PC-3 (cell line): ENCODE measurements around the gene DDX46. TPM values are rescaled to one million over a fixed set of nuclear protein-coding genes. Genes with fewer than 3 reads are reported as not detected.

Source experiments
- ATAC-seq: fragments of 200-7000 bp; cut with Tn5 transposase; 2 replicates; pipeline ENCODE4 v1.9.1; 2020; ENCODE audit warnings: mild to moderate bottlenecking, moderate library complexity
- BruUV-seq: library from RNA; stranded (reverse); fragments of 400-500 nt; replicated peaks from 2 replicates; lab custom pipeline; 2021; lab: Mats Ljungman, UMichigan
- CTCF ChIA-PET: fragments of 300-600 bp; sonication (Branson Sonifier 250); formaldehyde crosslinking; loops from one replicate; lab custom pipeline; 2022; ENCODE audit warnings: antibody characterized with exemption; lab: Charles Lee
- POLR2A ChIA-PET: fragments of 300-600 bp; sonication (Branson Sonifier 250); formaldehyde crosslinking; loops from one replicate; lab custom pipeline; 2022; ENCODE audit warnings: antibody characterized with exemption; ENCODE audit not compliant: unreplicated experiment; lab: Charles Lee
- DNase-seq: peaks from one replicate; pipeline ENCODE4 v3.0.0-alpha.2; 2015
- H2AFZ ChIP-seq: fragments of 300-600 bp; sonication (generic); 2 replicates; pipeline ENCODE4 v1.6.0; 2016; ENCODE audit warnings: antibody characterized with exemption, low read length
- H3F3A ChIP-seq: fragments of 300-600 bp; sonication (generic); one replicate; pipeline ENCODE4 v1.6.0; 2017; ENCODE audit warnings: antibody characterized with exemption, low read length, control low read depth, mild to moderate bottlenecking; ENCODE audit not compliant: unreplicated experiment
- H3K27ac ChIP-seq: fragments of 300-600 bp; sonication (generic); 2 replicates; pipeline ENCODE4 v1.5.1; 2016; ENCODE audit warnings: mild to moderate bottlenecking, low read length
- H3K27me3 ChIP-seq: fragments of 300-600 bp; sonication (generic); 2 replicates; pipeline ENCODE4 v1.6.1; 2016; ENCODE audit warnings: low read length, mixed read lengths
- H3K36me3 ChIP-seq: fragments of 300-600 bp; sonication (generic); 2 replicates; pipeline ENCODE4 v1.6.1; 2016; ENCODE audit warnings: low read depth, mixed run types, low read length, mixed read lengths
- H3K4me1 ChIP-seq: fragments of 300-600 bp; sonication (generic); 2 replicates; pipeline ENCODE4 v1.5.1; 2016; ENCODE audit warnings: low read length; ENCODE audit not compliant: insufficient read depth
- H3K4me2 ChIP-seq: fragments of 300-600 bp; sonication (generic); 2 replicates; pipeline ENCODE4 v1.6.0; 2016; ENCODE audit warnings: low read length
- H3K4me3 ChIP-seq: fragments of 300-600 bp; sonication (generic); 2 replicates; pipeline ENCODE4 v1.5.1; 2016; ENCODE audit warnings: mild to moderate bottlenecking, low read length, mixed read lengths
- H3K79me2 ChIP-seq: fragments of 300-600 bp; sonication (generic); 2 replicates; pipeline ENCODE4 v1.6.1; 2017; ENCODE audit warnings: low read length, mixed read lengths
- H3K9ac ChIP-seq: fragments of 300-600 bp; sonication (generic); 2 replicates; pipeline ENCODE4 v1.6.0; 2016; ENCODE audit warnings: mild to moderate bottlenecking, low read length
- H3K9me2 ChIP-seq: fragments of 300-600 bp; sonication (generic); replicated peaks from 2 replicates; pipeline ENCODE4 v1.6.1; 2016; ENCODE audit warnings: mixed run types, low read length, mixed read lengths
- H3K9me3 ChIP-seq: fragments of 300-600 bp; sonication (generic); 2 replicates; pipeline ENCODE4 v1.6.1; 2016; ENCODE audit warnings: low read length, mixed read lengths
- H4K20me1 ChIP-seq: fragments of 300-600 bp; sonication (generic); 2 replicates; pipeline ENCODE4 v1.6.1; 2016; ENCODE audit warnings: low read length, mixed read lengths
- CTCF ChIP-seq: fragments of 300-600 bp; sonication (generic); conservative IDR thresholded peaks from 2 replicates; pipeline ENCODE4 v1.5.1; 2017; ENCODE audit warnings: antibody characterized with exemption, low read depth, mild to moderate bottlenecking, low read length
- EZH2 ChIP-seq: fragments of 300-600 bp; sonication (generic); IDR thresholded peaks from one replicate; pipeline ENCODE4 v1.6.1; 2017; ENCODE audit warnings: antibody characterized with exemption, mild to moderate bottlenecking, low read length; ENCODE audit not compliant: unreplicated experiment
- EZH2phosphoT487 ChIP-seq: fragments of 300-600 bp; sonication (generic); IDR thresholded peaks from 2 replicates; pipeline ENCODE4 v1.6.1; 2018; ENCODE audit warnings: mild to moderate bottlenecking, antibody characterized with exemption, low read length, borderline replicate concordance
- intact Hi-C: fragments of 100-400 bp; cut with micrococcal nuclease; formaldehyde crosslinking; loops from 2 replicates; pipeline ENCODE4 v1.9.0; 2023
- total RNA-seq: library from RNA; depleted of rRNA; stranded (reverse); fragments of >200 nt; gene quantifications from 2 replicates; pipeline ENCODE4 v1.2.3, GENCODE V29; 2014

Gene DDX46
- total RNA-seq, 1 experiment from 2014 or later: 29.0 TPM

DNA sequence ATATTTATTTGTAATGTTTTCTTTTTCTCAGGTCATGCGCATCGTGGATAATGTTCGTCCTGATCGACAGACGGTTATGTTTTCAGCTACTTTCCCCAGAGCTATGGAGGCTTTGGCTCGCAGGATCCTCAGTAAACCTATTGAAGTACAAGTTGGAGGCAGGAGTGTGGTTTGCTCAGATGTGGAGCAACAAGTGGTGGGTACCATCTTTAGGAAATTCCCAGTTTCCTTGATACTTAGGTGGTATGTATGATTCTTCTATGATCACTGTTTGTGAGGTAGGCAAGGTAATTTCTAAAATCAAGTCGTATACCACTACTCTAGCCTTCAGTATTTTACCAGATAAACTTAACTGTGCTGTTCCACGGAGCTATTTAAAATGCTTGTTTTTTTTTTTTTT is 36.2 kb downstream of the DDX46 start:
- Histone ChIP-seq H3K4me1 (no peaks in the 10 kb centered on the region), H3K4me2 (no peak overlapping the region), H3K9ac (no peak overlapping the region), H3K4me3 (no peak overlapping the region), H3F3A (no peaks in the 10 kb centered on the region), H4K20me1 (no peaks in the 10 kb centered on the region), H3K27ac (no peak overlapping the region), H3K79me2 (no peaks in the 10 kb centered on the region), H3K9me2 (no peaks in the 10 kb centered on the region), H3K36me3 (peaks cover 34% of the 10 kb centered on the region), H3K9me3 (no peaks in the 10 kb centered on the region), H2AFZ (no peak overlapping the region), H3K27me3 (no peaks in the 10 kb centered on the region)
- ChIA-PET POLR2A (no interaction called here), CTCF (no interaction called here)
- ATAC-seq (no peak), DNase-seq (no peak)
- intact Hi-C loops: no loop called here
- no TSS peak for BruUV-seq
- TF ChIP-seq CTCF: no peak
- TF ChIP-seq EZH2: no peak
- no peak for TF ChIP-seq EZH2phosphoT487

DNA sequence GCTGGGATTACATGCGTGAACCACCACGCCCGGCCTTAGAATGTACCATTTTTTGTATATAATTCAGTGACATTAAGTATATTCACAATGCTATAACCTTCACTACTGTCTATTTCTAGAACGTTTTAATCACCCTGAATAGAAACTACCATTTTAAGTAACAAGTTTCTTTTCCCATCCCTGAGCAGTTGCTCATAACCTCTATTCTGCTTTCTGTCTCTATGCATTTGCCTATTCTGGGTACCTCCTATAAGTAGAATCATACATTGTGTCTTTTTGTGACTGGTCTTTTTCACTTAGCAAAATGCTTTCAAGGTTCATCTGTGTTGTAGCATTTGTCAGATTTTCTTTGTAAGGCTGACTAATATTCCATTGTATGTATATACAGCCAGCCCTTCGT is 39.9 kb downstream of the DDX46 start:
- H3K9me2 ChIP-seq: no peaks in the 10 kb centered on the region
- H3K4me2 ChIP-seq: no peak overlapping the region
- H3K79me2 ChIP-seq: no peaks in the 10 kb centered on the region
- no peaks in the 10 kb centered on the region for H3K4me1 ChIP-seq
- H3K4me3 ChIP-seq: no peak overlapping the region
- ChIA-PET POLR2A (no interaction called here), CTCF (interaction anchor here (0.6 kb wide), 1 partner anchor 33 kb away, joined by 3 read pairs; no protein-coding TSS in a partner anchor)
- H3K9ac ChIP-seq: no peak overlapping the region
- no peaks in the 10 kb centered on the region for H3K9me3 ChIP-seq
- H2AFZ ChIP-seq: no peak overlapping the region
- no peak for TF ChIP-seq EZH2
- TF ChIP-seq CTCF: no peak
- no peak for TF ChIP-seq EZH2phosphoT487
- no peak overlapping the region for H3K27ac ChIP-seq
- peaks cover 21% of the 10 kb centered on the region; the same call in 1 of the 2 replicates for H3K36me3 ChIP-seq
- no peaks in the 10 kb centered on the region for H3F3A ChIP-seq
- BruUV-seq: no TSS peak
- intact Hi-C loops: no loop called here
- H4K20me1 ChIP-seq: no peaks in the 10 kb centered on the region
- ATAC-seq (no peak), DNase-seq (no peak)
- H3K27me3 ChIP-seq: no peaks in the 10 kb centered on the region

GRCh38 chr5:134803821-134804220 is 45.2 kb downstream of the DDX46 start:
- TF ChIP-seq EZH2 (no peak), EZH2phosphoT487 (no peak), CTCF (no peak)
- no peak overlapping the region for H3K9ac ChIP-seq
- H3K9me2 ChIP-seq: no peaks in the 10 kb centered on the region
- no TSS peak for BruUV-seq
- no peak overlapping the region for H2AFZ ChIP-seq
- no peak overlapping the region for H3K4me2 ChIP-seq
- H3K36me3 ChIP-seq: peaks cover 5% of the 10 kb centered on the region; the same call in 1 of the 2 replicates
- H3F3A ChIP-seq: no peaks in the 10 kb centered on the region
- CTCF ChIA-PET: no interaction called here
- no peak overlapping the region for H3K27ac ChIP-seq
- POLR2A ChIA-PET: no interaction called here
- no peaks in the 10 kb centered on the region for H3K9me3 ChIP-seq
- intact Hi-C loops: no loop called here
- no peak overlapping the region for H3K4me3 ChIP-seq
- ATAC-seq (no peak), DNase-seq (no peak)
- H3K4me1 ChIP-seq: no peaks in the 10 kb centered on the region
- H3K27me3 ChIP-seq: no peaks in the 10 kb centered on the region
- H3K79me2 ChIP-seq: no peaks in the 10 kb centered on the region
- H4K20me1 ChIP-seq: no peaks in the 10 kb centered on the region
